Body of pancreas (tissue), 4 donors: Measurements from ENCODE around the gene HBA2. TPM values are rescaled to one million over a fixed set of nuclear protein-coding genes. Genes with fewer than 3 reads are reported as not detected.

Experiments
- ATAC-seq: fragments of 150-250 bp; one replicate; pipeline ENCODE4 v1.9.1; 2016
- DNase-seq, 4 donors: peaks; one replicate each; pipeline ENCODE4 v3.0.0-alpha.2; 2019
- H3K27ac ChIP-seq, 4 donors: fragments of 200-600 bp; sonication (generic); 1 replicate in 3 of 4; 2 replicates in 1 of 4; pipeline versions ENCODE4 v1.5.1 to v1.6.1; 2016 to 2019; ENCODE audit warnings: mild to moderate bottlenecking in 1 of 4, mixed read lengths in 1 of 4, moderate library complexity in 1 of 4
- H3K27me3 ChIP-seq, 2 donors: fragments of 200-600 bp; sonication (generic); one replicate each; pipeline ENCODE4 v1.6.0; 2016; ENCODE audit warnings: mild to moderate bottlenecking in 1 of 2
- H3K36me3 ChIP-seq, 2 donors: fragments of 200-600 bp; sonication (generic); replicated peaks in 1 of 2; 2 replicates each; pipeline ENCODE4 v1.5.1; 2016; ENCODE audit warnings: low read depth in 2 of 2; ENCODE audit not compliant: insufficient read depth in 1 of 2
- H3K4me1 ChIP-seq: fragments of 200-600 bp; sonication (generic); one replicate; pipeline ENCODE4 v1.6.0; 2016
- H3K4me3 ChIP-seq, 2 donors: fragments of 200-600 bp; sonication (generic); 1 replicate in 1 of 2; 2 replicates in 1 of 2; pipeline ENCODE4 v1.5.1; 2016 to 2019
- H3K9me3 ChIP-seq, 3 donors: fragments of 200-600 bp; sonication (generic); 1 replicate in 2 of 3; 2 replicates in 1 of 3; pipeline ENCODE4 v1.5.1; 2016
- CTCF ChIP-seq, 7 experiments: fragments of 450-650 bp in 4 of 7; fragments of 200-600 bp in 3 of 7; sonication (generic) in 3 of 7; IDR thresholded peaks; one replicate each; pipeline ENCODE4 v1.5.1; 2016 to 2019; ENCODE audit warnings: antibody characterized with exemption in 7 of 7
- POLR2A ChIP-seq, 3 donors: fragments of 450-650 bp; IDR thresholded peaks; one replicate each; pipeline ENCODE4 v1.6.1; 2016; ENCODE audit warnings: antibody characterized with exemption in 3 of 3, mild to moderate bottlenecking in 2 of 3
- WGBS, 2 donors: methylation state at CpG; one replicate each; pipeline ENCODE4 v1.1.5; 2017; 5-methylcytosine and 5-hydroxymethylcytosine counted together
- intact Hi-C: fragments of 100-400 bp; cut with DNase I; formaldehyde crosslinking; loops from one replicate; pipeline ENCODE4 v1.15.1; 2023
- small RNA-seq: library from RNA; depleted of rRNA; stranded (forward); fragments of <200 nt; gene quantifications from one replicate; pipeline ENCODE3, GENCODE V24; 2016
- total RNA-seq, 2 donors: library from RNA; depleted of rRNA; stranded (reverse); fragments of >200 nt; gene quantifications; one replicate each; pipeline ENCODE4 v1.1.0, GENCODE V29; 2016

Gene HBA2
- total RNA-seq, 2 donors from 2014 or later: 6.0 to 23.4 TPM

DNA sequence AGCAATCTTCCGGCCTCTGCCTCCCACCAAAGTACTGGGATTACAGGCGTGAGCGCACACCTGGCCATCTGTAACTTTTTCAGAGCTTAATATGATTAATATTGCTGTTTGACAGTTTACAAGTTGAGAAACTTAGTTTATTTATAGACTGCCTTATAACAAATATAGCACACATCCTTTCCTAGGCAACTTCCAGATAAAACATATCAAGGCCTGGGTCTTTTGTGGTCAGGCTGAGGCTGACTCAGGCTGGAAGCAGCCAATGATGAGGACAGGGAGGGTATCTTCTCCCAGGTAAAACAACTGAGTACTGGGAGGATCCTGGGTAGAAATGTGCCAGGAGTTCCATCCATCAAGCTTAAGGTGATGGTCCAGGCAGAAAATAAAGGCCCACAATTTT, 40.3 kb downstream of the HBA2 start:
- Histone ChIP-seq H3K27ac (no peak overlapping the region), H3K9me3 (no peaks in the 10 kb centered on the region), H3K27me3 (no peaks in the 10 kb centered on the region), H3K4me1 (no peaks in the 10 kb centered on the region), H3K4me3 (no peak overlapping the region), H3K36me3 (peaks cover 0 to 2% of the 10 kb centered on the region in 2 donors)
- TF ChIP-seq POLR2A (IDR thresholded peaks at IDR 0.05) (no peak), CTCF (IDR thresholded peaks at IDR 0.05) (no peak)
- intact Hi-C loops: no loop called here
- DNase-seq (no peak), ATAC-seq (no peak)
- WGBS, 2 donors: 74 to 84% methylated on average over 3 of the region's 3 CpGs

DNA sequence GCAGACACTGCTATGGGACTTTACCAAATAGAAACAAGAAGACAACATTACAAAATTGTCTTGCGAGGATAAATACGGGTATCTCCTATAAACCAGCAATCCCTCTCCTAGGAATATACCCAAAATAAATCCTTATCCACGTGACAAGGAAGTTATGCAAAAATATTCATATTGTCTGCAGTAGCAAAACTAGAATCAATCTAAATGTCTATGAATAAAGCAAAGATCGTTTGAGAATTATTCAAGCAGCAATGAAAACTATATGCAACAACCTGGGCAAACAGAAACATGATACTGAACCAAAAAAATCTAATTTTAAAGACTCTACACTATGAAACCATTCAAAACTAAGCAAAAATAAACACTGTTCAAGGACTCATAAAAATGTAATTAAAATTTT, 47.3 kb downstream of the HBA2 start:
- intact Hi-C loops: no loop called here
- no peak for TF ChIP-seq POLR2A (IDR thresholded peaks at IDR 0.05)
- no peak for TF ChIP-seq CTCF (IDR thresholded peaks at IDR 0.05)
- Histone ChIP-seq H3K27me3 (no peaks in the 10 kb centered on the region), H3K27ac (no peak overlapping the region), H3K36me3 (peaks cover 6 to 10% of the 10 kb centered on the region in 2 donors), H3K9me3 (no peaks in the 10 kb centered on the region), H3K4me1 (no peaks in the 10 kb centered on the region), H3K4me3 (no peak overlapping the region)
- ATAC-seq (no peak), DNase-seq (no peak)
- 56 to 64% methylated on average over 4 of the region's 4 CpGs for WGBS, 2 donors

Small RNA genes lying within 50 kb of the gene (small RNA-seq; reads per million reads assigned to genes)
- not detected for gene RF00019

Other genes with a start within 250 kb of the HBA2 start
- 1 to 10 TPM; 2.6 to 5.6 TPM for gene POLR3K, start 119.3 kb upstream of the HBA2 start, total RNA-seq
- 10 to 100 TPM; 13.2 to 13.5 TPM for gene SNRNP25, start 119.0 kb upstream of the HBA2 start, total RNA-seq
- 10 to 100 TPM; 16.3 to 27.7 TPM for gene RHBDF1, start 100.2 kb upstream of the HBA2 start, total RNA-seq
- 10 to 100 TPM; 65.6 to 66.9 TPM for gene MPG, start 94.7 kb upstream of the HBA2 start, total RNA-seq
- gene NPRL3, start 34.2 kb upstream of the HBA2 start, total RNA-seq: 10 to 100 TPM; 10.6 to 23.7 TPM
- gene HBZ, start 20.2 kb upstream of the HBA2 start, total RNA-seq: not detected
- gene HBM, start 6.9 kb upstream of the HBA2 start, total RNA-seq: not detected
- gene HBA1, start 3.8 kb downstream of the HBA2 start, total RNA-seq: not detected
- gene HBQ1, start 7.6 kb downstream of the HBA2 start, total RNA-seq: not detected
- gene LUC7L, start 56.6 kb downstream of the HBA2 start, total RNA-seq: 100 to 1,000 TPM; 106 to 162 TPM
- gene FAM234A, start 61.9 kb downstream of the HBA2 start, total RNA-seq: 10 to 100 TPM; 44.2 to 50.8 TPM
- gene RGS11, start 103.1 kb downstream of the HBA2 start, total RNA-seq: 10 to 100 TPM; 15.6 to 95.9 TPM
- 100 to 1,000 TPM; 102 to 140 TPM for gene ARHGDIG, start 107.7 kb downstream of the HBA2 start, total RNA-seq
- 1,000 to 10,000 TPM in 1 of 2 donors, 100 to 1,000 TPM in 1; 517 to 2,271 TPM for gene PDIA2, start 110.3 kb downstream of the HBA2 start, total RNA-seq
- gene AXIN1, start 179.8 kb downstream of the HBA2 start, total RNA-seq: 10 to 100 TPM; 14.8 TPM
- gene MRPL28, start 197.7 kb downstream of the HBA2 start, total RNA-seq: 10 to 100 TPM; 22.1 to 31.0 TPM
- 100 to 1,000 TPM in 1 of 2 donors, 10 to 100 TPM in 1; 83.8 to 113 TPM for gene PGAP6, start 209.1 kb downstream of the HBA2 start, total RNA-seq
- gene NME4, start 224.3 kb downstream of the HBA2 start, total RNA-seq: 10 to 100 TPM; 20.2 to 33.0 TPM
- gene DECR2, start 229.0 kb downstream of the HBA2 start, total RNA-seq: 10 to 100 TPM; 38.9 to 41.2 TPM